ENCODE data around the gene TET1.
"Not testable (repeated sequence)": the region's sequence is repeated elsewhere in the genome, so short reads cannot be mapped to it uniquely, and the experiment has no call there.

Gene TET1

GRCh38 chr10:68564712-68565111, 4.6 kb downstream of the TET1 start:
- no peak for DNase-seq

GRCh38 chr10:68565658-68566057, 5.5 kb downstream of the TET1 start:
- no peak for DNase-seq

GRCh38 chr10:68566351-68566750, 6.2 kb downstream of the TET1 start:
- DNase-seq: no peak

- DNase-seq: no peak
Measured at GRCh38 chr10:68566955-68567354, 6.8 kb downstream of the TET1 start.

- DNase-seq: no peak
Measured at GRCh38 chr10:68572151-68572550, 12.0 kb downstream of the TET1 start.

- DNase-seq: no peak
Measured at GRCh38 chr10:68574051-68574450, 13.9 kb downstream of the TET1 start.

GRCh38 chr10:68576118-68576517, 16.0 kb downstream of the TET1 start:
- no peak for DNase-seq

- no peak for DNase-seq
Measured at GRCh38 chr10:68578974-68579373, 18.8 kb downstream of the TET1 start.

GRCh38 chr10:68584187-68584586, 24.1 kb downstream of the TET1 start:
- DNase-seq: not testable (repeated sequence)

GRCh38 chr10:68586606-68587305, 26.6 kb downstream of the TET1 start:
- peak; percentile 79 for DNase-seq

GRCh38 chr10:68594405-68594804, 34.3 kb downstream of the TET1 start:
- DNase-seq: peak; percentile 26

- DNase-seq: no peak
Measured at GRCh38 chr10:68595513-68595912, 35.4 kb downstream of the TET1 start.

GRCh38 chr10:68597407-68597806, 37.3 kb downstream of the TET1 start:
- DNase-seq: no peak

- peak; percentile 88 for DNase-seq
Measured at GRCh38 chr10:68598978-68599770, 39.0 kb downstream of the TET1 start.

- no peak for DNase-seq
Measured at GRCh38 chr10:68599771-68600040, 39.6 kb downstream of the TET1 start.

GRCh38 chr10:68600041-68600778, 40.1 kb downstream of the TET1 start:
- DNase-seq: peak; percentile 93

- no peak for DNase-seq
Measured at GRCh38 chr10:68601501-68602265, 41.5 kb downstream of the TET1 start.

- DNase-seq: no peak
Measured at GRCh38 chr10:68602434-68602833, 42.3 kb downstream of the TET1 start.

- DNase-seq: no peak
Measured at GRCh38 chr10:68603766-68604165, 43.6 kb downstream of the TET1 start.

- no peak for DNase-seq
Measured at GRCh38 chr10:68604441-68604840, 44.3 kb downstream of the TET1 start.

GRCh38 chr10:68606918-68607317, 46.8 kb downstream of the TET1 start:
- peak; percentile 58 for DNase-seq

GRCh38 chr10:68610023-68610422, 49.9 kb downstream of the TET1 start:
- DNase-seq: not testable (repeated sequence)

GRCh38 chr10:68611227-68611626, 51.1 kb downstream of the TET1 start:
- no peak for DNase-seq
